K562 (cell line): ENCODE data around the gene DAPK2. TPM values are rescaled to one million over a fixed set of nuclear protein-coding genes. Genes with fewer than 3 reads are reported as not detected.
A peak's percentile ranks its signal among the peaks of the same experiment; 100 is the strongest.

Source experiments
- ETV5 ChIP-seq: sonication (generic); formaldehyde crosslinking; IDR thresholded peaks from 2 replicates; pipeline ENCODE4 v1.4.0; 2020; ENCODE audit warnings: low read depth, mild to moderate bottlenecking, missing genetic modification reagents
- HNRNPK ChIP-seq: fragments of 200-400 bp; formaldehyde crosslinking; IDR thresholded peaks from one replicate; pipeline ENCODE4 v1.6.1; 2018; ENCODE audit warnings: mild to moderate bottlenecking, low read depth, low read length; ENCODE audit not compliant: poor library complexity, severe bottlenecking
- HNRNPL ChIP-seq: fragments of 200-400 bp; formaldehyde crosslinking; IDR thresholded peaks from 2 replicates; pipeline ENCODE4 v1.6.1; 2017; ENCODE audit warnings: low read depth, mild to moderate bottlenecking, low read length
- L3MBTL2 ChIP-seq: fragments of 450-650 bp; IDR thresholded peaks from 2 replicates; pipeline ENCODE4 v1.6.1; 2016; ENCODE audit warnings: mild to moderate bottlenecking, moderate library complexity
- ZNF217 ChIP-seq: sonication (generic); formaldehyde crosslinking; IDR thresholded peaks from 2 replicates; pipeline ENCODE4 v1.8.0; 2022; ENCODE audit warnings: mild to moderate bottlenecking, missing genetic modification reagents
- ZNF444 ChIP-seq: fragments of 250-450 bp; sonication (Bioruptor Pico); IDR thresholded peaks from 2 replicates; pipeline ENCODE4 v1.4.0; 2020; ENCODE audit warnings: mild to moderate bottlenecking, moderate library complexity
- ZNF668 ChIP-seq: fragments of 250-450 bp; sonication (Bioruptor Pico); IDR thresholded peaks from 2 replicates; pipeline ENCODE4 v1.8.0; 2022; ENCODE audit warnings: mild to moderate bottlenecking, inconsistent platforms
- ZNF785 ChIP-seq: fragments of 250-450 bp; sonication (Bioruptor Pico); IDR thresholded peaks from 2 replicates; pipeline ENCODE4 v1.4.0; 2020; ENCODE audit warnings: mild to moderate bottlenecking
- polyA plus RNA-seq, 8 experiments: library from polyadenylated mRNA; depleted of rRNA in 4 of 8; stranded (reverse) in 5 of 8; unstranded in 3 of 8; fragments of >200 nt; fragmentation: Nextera tagmentation in 2 of 8; fragmentation: Illumina TruSeq in 1 of 8; extraction: Ambion mirVana in 2 of 8; extraction: Trizol in 1 of 8; gene quantifications; 2 replicates each; pipeline versions ENCODE4 v1.2.1 to v1.2.3, GENCODE V29; 2011 to 2014; ENCODE audit warnings: inconsistent platforms in 1 of 8, missing spikeins in 1 of 8
- total RNA-seq, 7 experiments: library from RNA; depleted of rRNA in 6 of 7; stranded (reverse); fragments of >200 nt in 6 of 7; fragmentation: Illumina TruSeq in 2 of 7; extraction: Trizol in 2 of 7; gene quantifications; 2 replicates each; pipeline versions ENCODE4 v1.2.1 to v1.2.3, GENCODE V29; 2011 to 2021; ENCODE audit warnings: low replicate concordance in 1 of 7
- TF ChIP-seq, protein P1 (sequence below): sonication (generic); formaldehyde crosslinking; IDR thresholded peaks from 2 replicates; pipeline ENCODE4 v1.4.0; 2020; ENCODE audit warnings: mild to moderate bottlenecking, missing genetic modification reagents
- TF ChIP-seq, protein P2 (sequence below), 2 experiments: fragments of 450-650 bp; IDR thresholded peaks; 2 replicates each; pipeline ENCODE4 v1.6.1; 2016
- TF ChIP-seq, protein P3 (sequence below): fragments of 450-650 bp; formaldehyde crosslinking; conservative IDR thresholded peaks from 2 replicates; pipeline ENCODE4 v1.4.0; 2022; ENCODE audit warnings: mild to moderate bottlenecking, missing genetic modification characterization
- TF ChIP-seq, protein P4 (sequence below): IDR thresholded peaks from 2 replicates; pipeline ENCODE4 v1.6.1; 2012; ENCODE audit warnings: low read depth, low read length, improper control_type of control experiment, borderline replicate concordance
- TF ChIP-seq, protein P5 (sequence below): fragments of 450-650 bp; IDR thresholded peaks from 2 replicates; pipeline ENCODE4 v1.6.1; 2016; ENCODE audit warnings: mild to moderate bottlenecking
- TF ChIP-seq, protein P6 (sequence below): sonication (generic); formaldehyde crosslinking; IDR thresholded peaks from 2 replicates; pipeline ENCODE4 v1.8.0; 2022; ENCODE audit warnings: missing genetic modification reagents, mild to moderate bottlenecking, moderate library complexity, borderline replicate concordance
- TF ChIP-seq, protein P7 (sequence below): fragments of 250-450 bp; sonication (Bioruptor Pico); IDR thresholded peaks from 2 replicates; pipeline ENCODE4 v1.5.1; 2021; ENCODE audit warnings: mild to moderate bottlenecking

Gene DAPK2
- total and polyA plus RNA-seq, 9 of the 15 experiments (the other 6 are each of a cell fraction or from before 2014, with no cell fraction given), result 0.14 to 5.2 (median 2.2) TPM

DNA sequence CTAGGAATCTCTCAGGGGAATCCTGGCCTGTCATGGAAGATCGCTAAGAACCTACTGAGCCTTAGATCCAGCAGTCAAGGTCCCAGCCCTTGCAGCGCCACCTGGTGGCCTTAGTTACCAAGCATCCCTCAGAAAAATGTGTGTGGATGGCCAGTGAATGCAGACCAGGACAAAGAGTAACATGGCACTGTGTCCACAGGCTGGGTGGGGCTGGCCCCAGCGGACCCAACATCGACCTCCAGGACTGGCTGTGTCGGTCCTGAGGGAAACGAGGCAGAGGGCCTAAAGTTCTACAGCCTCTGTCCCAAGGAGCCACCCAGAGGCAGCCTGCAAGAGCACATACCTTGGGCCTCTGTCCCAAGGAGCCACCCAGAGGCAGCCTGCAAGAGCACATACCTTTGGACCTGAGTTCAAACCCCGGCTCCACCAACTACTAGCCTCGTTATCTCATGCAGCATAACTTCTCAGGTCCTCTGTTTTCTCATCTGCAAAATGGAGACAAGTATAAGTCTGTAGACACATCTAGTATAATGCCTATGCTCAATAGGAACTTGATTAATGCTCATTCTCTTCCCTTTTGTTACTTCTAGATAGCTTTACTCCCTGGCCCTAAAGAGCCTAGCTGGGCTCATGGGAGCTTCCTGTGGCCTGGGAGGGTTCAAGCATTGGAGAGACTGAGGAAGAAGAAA is 155.1 kb downstream of the DAPK2 start (continued):
- TF ChIP-seq, protein P1, sequence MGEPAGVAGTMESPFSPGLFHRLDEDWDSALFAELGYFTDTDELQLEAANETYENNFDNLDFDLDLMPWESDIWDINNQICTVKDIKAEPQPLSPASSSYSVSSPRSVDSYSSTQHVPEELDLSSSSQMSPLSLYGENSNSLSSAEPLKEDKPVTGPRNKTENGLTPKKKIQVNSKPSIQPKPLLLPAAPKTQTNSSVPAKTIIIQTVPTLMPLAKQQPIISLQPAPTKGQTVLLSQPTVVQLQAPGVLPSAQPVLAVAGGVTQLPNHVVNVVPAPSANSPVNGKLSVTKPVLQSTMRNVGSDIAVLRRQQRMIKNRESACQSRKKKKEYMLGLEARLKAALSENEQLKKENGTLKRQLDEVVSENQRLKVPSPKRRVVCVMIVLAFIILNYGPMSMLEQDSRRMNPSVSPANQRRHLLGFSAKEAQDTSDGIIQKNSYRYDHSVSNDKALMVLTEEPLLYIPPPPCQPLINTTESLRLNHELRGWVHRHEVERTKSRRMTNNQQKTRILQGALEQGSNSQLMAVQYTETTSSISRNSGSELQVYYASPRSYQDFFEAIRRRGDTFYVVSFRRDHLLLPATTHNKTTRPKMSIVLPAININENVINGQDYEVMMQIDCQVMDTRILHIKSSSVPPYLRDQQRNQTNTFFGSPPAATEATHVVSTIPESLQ (CRISPR knock-in tag), result no peak
- TF ChIP-seq, protein P2, sequence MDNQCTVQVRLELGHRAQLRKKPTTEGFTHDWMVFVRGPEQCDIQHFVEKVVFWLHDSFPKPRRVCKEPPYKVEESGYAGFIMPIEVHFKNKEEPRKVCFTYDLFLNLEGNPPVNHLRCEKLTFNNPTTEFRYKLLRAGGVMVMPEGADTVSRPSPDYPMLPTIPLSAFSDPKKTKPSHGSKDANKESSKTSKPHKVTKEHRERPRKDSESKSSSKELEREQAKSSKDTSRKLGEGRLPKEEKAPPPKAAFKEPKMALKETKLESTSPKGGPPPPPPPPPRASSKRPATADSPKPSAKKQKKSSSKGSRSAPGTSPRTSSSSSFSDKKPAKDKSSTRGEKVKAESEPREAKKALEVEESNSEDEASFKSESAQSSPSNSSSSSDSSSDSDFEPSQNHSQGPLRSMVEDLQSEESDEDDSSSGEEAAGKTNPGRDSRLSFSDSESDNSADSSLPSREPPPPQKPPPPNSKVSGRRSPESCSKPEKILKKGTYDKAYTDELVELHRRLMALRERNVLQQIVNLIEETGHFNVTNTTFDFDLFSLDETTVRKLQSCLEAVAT (IDR thresholded peaks at IDR 0.05), result no peak
- 0 out of 2 replicates have a peak, but pooled peaks have one; percentile 19 for TF ChIP-seq L3MBTL2
- TF ChIP-seq ETV5 (CRISPR knock-in tag), result no peak
- TF ChIP-seq, protein P3, sequence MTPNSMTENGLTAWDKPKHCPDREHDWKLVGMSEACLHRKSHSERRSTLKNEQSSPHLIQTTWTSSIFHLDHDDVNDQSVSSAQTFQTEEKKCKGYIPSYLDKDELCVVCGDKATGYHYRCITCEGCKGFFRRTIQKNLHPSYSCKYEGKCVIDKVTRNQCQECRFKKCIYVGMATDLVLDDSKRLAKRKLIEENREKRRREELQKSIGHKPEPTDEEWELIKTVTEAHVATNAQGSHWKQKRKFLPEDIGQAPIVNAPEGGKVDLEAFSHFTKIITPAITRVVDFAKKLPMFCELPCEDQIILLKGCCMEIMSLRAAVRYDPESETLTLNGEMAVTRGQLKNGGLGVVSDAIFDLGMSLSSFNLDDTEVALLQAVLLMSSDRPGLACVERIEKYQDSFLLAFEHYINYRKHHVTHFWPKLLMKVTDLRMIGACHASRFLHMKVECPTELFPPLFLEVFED (CRISPR knock-in tag), result no peak
- TF ChIP-seq HNRNPK, result no peak
- TF ChIP-seq, protein P4, sequence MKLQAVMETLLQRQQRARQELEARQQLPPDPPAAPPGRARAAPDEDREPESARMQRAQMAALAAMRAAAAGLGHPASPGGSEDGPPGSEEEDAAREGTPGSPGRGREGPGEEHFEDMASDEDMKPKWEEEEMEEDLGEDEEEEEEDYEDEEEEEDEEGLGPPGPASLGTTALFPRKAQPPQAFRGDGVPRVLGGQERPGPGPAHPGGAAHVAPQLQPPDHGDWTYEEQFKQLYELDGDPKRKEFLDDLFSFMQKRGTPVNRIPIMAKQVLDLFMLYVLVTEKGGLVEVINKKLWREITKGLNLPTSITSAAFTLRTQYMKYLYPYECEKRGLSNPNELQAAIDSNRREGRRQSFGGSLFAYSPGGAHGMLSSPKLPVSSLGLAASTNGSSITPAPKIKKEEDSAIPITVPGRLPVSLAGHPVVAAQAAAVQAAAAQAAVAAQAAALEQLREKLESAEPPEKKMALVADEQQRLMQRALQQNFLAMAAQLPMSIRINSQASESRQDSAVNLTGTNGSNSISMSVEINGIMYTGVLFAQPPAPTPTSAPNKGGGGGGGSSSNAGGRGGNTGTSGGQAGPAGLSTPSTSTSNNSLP, result no peak
- no peak for TF ChIP-seq ZNF785 (CRISPR knock-in tag)
- TF ChIP-seq ZNF217 (CRISPR knock-in tag), result no peak
- TF ChIP-seq, protein P5, sequence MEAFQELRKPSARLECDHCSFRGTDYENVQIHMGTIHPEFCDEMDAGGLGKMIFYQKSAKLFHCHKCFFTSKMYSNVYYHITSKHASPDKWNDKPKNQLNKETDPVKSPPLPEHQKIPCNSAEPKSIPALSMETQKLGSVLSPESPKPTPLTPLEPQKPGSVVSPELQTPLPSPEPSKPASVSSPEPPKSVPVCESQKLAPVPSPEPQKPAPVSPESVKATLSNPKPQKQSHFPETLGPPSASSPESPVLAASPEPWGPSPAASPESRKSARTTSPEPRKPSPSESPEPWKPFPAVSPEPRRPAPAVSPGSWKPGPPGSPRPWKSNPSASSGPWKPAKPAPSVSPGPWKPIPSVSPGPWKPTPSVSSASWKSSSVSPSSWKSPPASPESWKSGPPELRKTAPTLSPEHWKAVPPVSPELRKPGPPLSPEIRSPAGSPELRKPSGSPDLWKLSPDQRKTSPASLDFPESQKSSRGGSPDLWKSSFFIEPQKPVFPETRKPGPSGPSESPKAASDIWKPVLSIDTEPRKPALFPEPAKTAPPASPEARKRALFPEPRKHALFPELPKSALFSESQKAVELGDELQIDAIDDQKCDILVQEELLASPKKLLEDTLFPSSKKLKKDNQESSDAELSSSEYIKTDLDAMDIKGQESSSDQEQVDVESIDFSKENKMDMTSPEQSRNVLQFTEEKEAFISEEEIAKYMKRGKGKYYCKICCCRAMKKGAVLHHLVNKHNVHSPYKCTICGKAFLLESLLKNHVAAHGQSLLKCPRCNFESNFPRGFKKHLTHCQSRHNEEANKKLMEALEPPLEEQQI, result peak; percentile 80; the same call in 1 of the 2 replicates
- TF ChIP-seq, protein P6, sequence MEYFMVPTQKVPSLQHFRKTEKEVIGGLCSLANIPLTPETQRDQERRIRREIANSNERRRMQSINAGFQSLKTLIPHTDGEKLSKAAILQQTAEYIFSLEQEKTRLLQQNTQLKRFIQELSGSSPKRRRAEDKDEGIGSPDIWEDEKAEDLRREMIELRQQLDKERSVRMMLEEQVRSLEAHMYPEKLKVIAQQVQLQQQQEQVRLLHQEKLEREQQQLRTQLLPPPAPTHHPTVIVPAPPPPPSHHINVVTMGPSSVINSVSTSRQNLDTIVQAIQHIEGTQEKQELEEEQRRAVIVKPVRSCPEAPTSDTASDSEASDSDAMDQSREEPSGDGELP (CRISPR knock-in tag), result peak; percentile 70
- TF ChIP-seq, protein P7, sequence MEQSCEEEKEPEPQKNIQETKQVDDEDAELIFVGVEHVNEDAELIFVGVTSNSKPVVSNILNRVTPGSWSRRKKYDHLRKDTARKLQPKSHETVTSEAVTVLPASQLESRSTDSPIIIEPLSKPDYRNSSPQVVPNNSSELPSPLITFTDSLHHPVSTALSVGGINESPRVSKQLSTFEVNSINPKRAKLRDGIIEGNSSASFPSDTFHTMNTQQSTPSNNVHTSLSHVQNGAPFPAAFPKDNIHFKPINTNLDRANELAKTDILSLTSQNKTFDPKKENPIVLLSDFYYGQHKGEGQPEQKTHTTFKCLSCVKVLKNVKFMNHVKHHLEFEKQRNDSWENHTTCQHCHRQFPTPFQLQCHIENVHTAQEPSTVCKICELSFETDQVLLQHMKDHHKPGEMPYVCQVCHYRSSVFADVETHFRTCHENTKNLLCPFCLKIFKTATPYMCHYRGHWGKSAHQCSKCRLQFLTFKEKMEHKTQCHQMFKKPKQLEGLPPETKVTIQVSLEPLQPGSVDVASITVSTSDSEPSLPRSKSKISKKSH (CRISPR knock-in tag), result no peak
- TF ChIP-seq ZNF668, result no peak
- TF ChIP-seq ZNF444 (CRISPR knock-in tag), result no peak
- TF ChIP-seq HNRNPL, result no peak
